Nephron (organoid): ENCODE data around the gene PBX1.

Experiments
- H3K27ac Mint-ChIP-seq, 3 experiments: 2 replicates each; pipeline ENCODE4 v1.8.0; 2020; ENCODE audit warnings: mixed read lengths in 3 of 3, mild to moderate bottlenecking in 2 of 3, moderate library complexity in 1 of 3
- H3K27me3 Mint-ChIP-seq: 2 replicates; pipeline ENCODE4 v1.8.0; 2021; ENCODE audit warnings: low read depth, mild to moderate bottlenecking, moderate library complexity, mixed read lengths
- H3K36me3 Mint-ChIP-seq: 2 replicates; pipeline ENCODE4 v1.8.0; 2020; ENCODE audit warnings: low read depth, mixed read lengths
- H3K4me1 Mint-ChIP-seq: 2 replicates; pipeline ENCODE4 v1.8.0; 2020; ENCODE audit warnings: mixed read lengths
- H3K4me3 Mint-ChIP-seq, 3 experiments: 2 replicates each; pipeline ENCODE4 v1.8.0; 2020; ENCODE audit warnings: mild to moderate bottlenecking in 3 of 3, mixed read lengths in 3 of 3, moderate library complexity in 2 of 3
- H3K9me3 Mint-ChIP-seq: 2 replicates; pipeline ENCODE4 v1.8.0; 2020; ENCODE audit warnings: mixed read lengths
- CTCF ChIP-seq, 3 experiments: fragments of 200-600 bp; sonication (generic); IDR thresholded peaks; one replicate each; pipeline ENCODE4 v1.5.0; 2021; ENCODE audit warnings: antibody characterized with exemption in 3 of 3; ENCODE audit not compliant: unreplicated experiment in 3 of 3

PBX1 gene

GRCh38 chr1:164712131-164713036 is 153.4 kb downstream of the PBX1 start:
- no peaks in the 10 kb centered on the region for H3K9me3 Mint-ChIP-seq
- TF ChIP-seq CTCF (IDR thresholded peaks at IDR 0.05; ENCODE audit: unreplicated experiment in 3 of 3) = no peak
- peak overlapping the region; percentile 72 to 89 (median 79) for H3K27ac Mint-ChIP-seq
- peaks cover 32% of the 10 kb centered on the region for H3K36me3 Mint-ChIP-seq
- no peaks in the 10 kb centered on the region for H3K27me3 Mint-ChIP-seq
- H3K4me3 Mint-ChIP-seq = peak overlapping the region in 1 of 3 experiments; percentile 9
- H3K4me1 Mint-ChIP-seq = peaks cover 78% of the 10 kb centered on the region

GRCh38 chr1:164713456-164714207 is 154.6 kb downstream of the PBX1 start:
- Mint-ChIP-seq H3K4me3 (no peak overlapping the region), H3K9me3 (no peaks in the 10 kb centered on the region), H3K27ac (peak overlapping the region; percentile 33 to 89 (median 72)), H3K4me1 (peaks cover 73% of the 10 kb centered on the region), H3K27me3 (no peaks in the 10 kb centered on the region), H3K36me3 (peaks cover 32% of the 10 kb centered on the region)
- TF ChIP-seq CTCF (IDR thresholded peaks at IDR 0.05; ENCODE audit: unreplicated experiment in 3 of 3) = no peak

GRCh38 chr1:164716992-164717703 is 158.2 kb downstream of the PBX1 start:
- H3K9me3 Mint-ChIP-seq = no peaks in the 10 kb centered on the region
- no peaks in the 10 kb centered on the region for H3K27me3 Mint-ChIP-seq
- no peak for TF ChIP-seq CTCF (IDR thresholded peaks at IDR 0.05; ENCODE audit: unreplicated experiment in 3 of 3)
- H3K36me3 Mint-ChIP-seq = peaks cover 25% of the 10 kb centered on the region
- H3K4me3 Mint-ChIP-seq = peak overlapping the region in 1 of 3 experiments; percentile 41
- H3K27ac Mint-ChIP-seq = peak overlapping the region; percentile 9 to 55 (median 12)
- peaks cover 72% of the 10 kb centered on the region for H3K4me1 Mint-ChIP-seq

- Mint-ChIP-seq H3K27ac (peak overlapping the region in 2 of 3 experiments; percentile 8 to 30), H3K27me3 (no peaks in the 10 kb centered on the region), H3K4me1 (peaks cover 72% of the 10 kb centered on the region), H3K36me3 (peaks cover 31% of the 10 kb centered on the region), H3K4me3 (no peak overlapping the region), H3K9me3 (no peaks in the 10 kb centered on the region)
- TF ChIP-seq CTCF (IDR thresholded peaks at IDR 0.05; ENCODE audit: unreplicated experiment in 3 of 3) = no peak
These were observed 159.8 kb downstream of the PBX1 start for GRCh38 chr1:164718821-164719220.

GRCh38 chr1:164719676-164720439 is 160.9 kb downstream of the PBX1 start:
- Mint-ChIP-seq H3K4me3 (no peak overlapping the region), H3K4me1 (peaks cover 82% of the 10 kb centered on the region), H3K36me3 (peaks cover 39% of the 10 kb centered on the region), H3K27ac (peak overlapping the region in 2 of 3 experiments; percentile 30 to 62), H3K27me3 (no peaks in the 10 kb centered on the region), H3K9me3 (no peaks in the 10 kb centered on the region)
- TF ChIP-seq CTCF (IDR thresholded peaks at IDR 0.05; ENCODE audit: unreplicated experiment in 3 of 3) = no peak
